GM19035 (cell line): Measurements from ENCODE around the gene CYP2R1.

Source experiments
- ATAC-seq: cut with Tn5 transposase; IDR thresholded peaks from one replicate; pipeline ENCODE4 v1.9.1; 2021; ENCODE audit not compliant: unreplicated experiment

Gene CYP2R1

GRCh38 chr11:14892036-14892556 is at the start of gene CYP2R1:
CYP2R1 (minus strand) TSS chr11:14892231; CDS start chr11:14892205, 26 bp downstream.
- ATAC-seq, result peak; percentile 95

GRCh38 chr11:14938936-14939335 is 46.9 kb upstream of the CYP2R1 start:
- ATAC-seq, result no peak

GRCh38 chr11:14934641-14935351 is 42.8 kb upstream of the CYP2R1 start:
- ATAC-seq, result no peak

GRCh38 chr11:14932447-14932846 is 40.4 kb upstream of the CYP2R1 start:
- no peak for ATAC-seq

- no peak for ATAC-seq
Observed at GRCh38 chr11:14930369-14930768, 38.3 kb upstream of the CYP2R1 start.

GRCh38 chr11:14927146-14927545 is 35.1 kb upstream of the CYP2R1 start:
- no peak for ATAC-seq

- ATAC-seq, result no peak
Observed at GRCh38 chr11:14924318-14924717, 32.3 kb upstream of the CYP2R1 start.

- ATAC-seq, result no peak
Observed at GRCh38 chr11:14916403-14916802, 24.4 kb upstream of the CYP2R1 start.

- no peak for ATAC-seq
Observed at GRCh38 chr11:14914536-14914935, 22.5 kb upstream of the CYP2R1 start.

- ATAC-seq, result peak; percentile 24
Observed at GRCh38 chr11:14908214-14908880, 16.3 kb upstream of the CYP2R1 start.

- ATAC-seq, result peak; percentile 52
Observed at GRCh38 chr11:14907411-14908213, 15.6 kb upstream of the CYP2R1 start.

GRCh38 chr11:14906993-14907392 is 15.0 kb upstream of the CYP2R1 start:
- ATAC-seq, result no peak

GRCh38 chr11:14906578-14906977 is 14.5 kb upstream of the CYP2R1 start:
- no peak for ATAC-seq

GRCh38 chr11:14905104-14906033 is 13.3 kb upstream of the CYP2R1 start:
- ATAC-seq, result peak; percentile 57

- ATAC-seq, result peak; percentile 51
Observed at GRCh38 chr11:14904745-14905103, 12.7 kb upstream of the CYP2R1 start.

- ATAC-seq, result no peak
Observed at GRCh38 chr11:14902650-14903350, 10.8 kb upstream of the CYP2R1 start.

- no peak for ATAC-seq
Observed at GRCh38 chr11:14898906-14899305, 6.9 kb upstream of the CYP2R1 start.

GRCh38 chr11:14898355-14898754 is 6.3 kb upstream of the CYP2R1 start:
- ATAC-seq, result no peak

GRCh38 chr11:14894657-14895598 is 2.9 kb upstream of the CYP2R1 start:
- ATAC-seq, result no peak
